GM19395 (cell line): ENCODE results near the gene SH3BP4.
"Not testable (repeated sequence)": the region's sequence is repeated elsewhere in the genome, so short reads cannot be mapped to it uniquely, and the experiment has no call there.

Experiments used
- ATAC-seq: cut with Tn5 transposase; IDR thresholded peaks from one replicate; pipeline ENCODE4 v1.9.1; 2021; ENCODE audit warnings: mild to moderate bottlenecking, moderate library complexity; ENCODE audit not compliant: unreplicated experiment

The SH3BP4 gene

GRCh38 chr2:235052514-235053354 is 100.9 kb downstream of the SH3BP4 start:
- no peak for ATAC-seq

- ATAC-seq = no peak
These were observed 101.8 kb downstream of the SH3BP4 start for GRCh38 chr2:235053651-235054050.

- no peak for ATAC-seq
These were observed 102.7 kb downstream of the SH3BP4 start for GRCh38 chr2:235054475-235054874.

- no peak for ATAC-seq
These were observed 103.1 kb downstream of the SH3BP4 start for GRCh38 chr2:235054919-235055318.

GRCh38 chr2:235055891-235056516 is 104.2 kb downstream of the SH3BP4 start:
- no peak for ATAC-seq

GRCh38 chr2:235056768-235057167 is 105.0 kb downstream of the SH3BP4 start:
- no peak for ATAC-seq

GRCh38 chr2:235057616-235058015 is 105.8 kb downstream of the SH3BP4 start:
- not testable (repeated sequence) for ATAC-seq

GRCh38 chr2:235059161-235059560 is 107.3 kb downstream of the SH3BP4 start:
- ATAC-seq = no peak

- ATAC-seq = no peak
These were observed 109.8 kb downstream of the SH3BP4 start for GRCh38 chr2:235061656-235062055.

GRCh38 chr2:235063471-235063961 is 111.7 kb downstream of the SH3BP4 start:
- no peak for ATAC-seq

GRCh38 chr2:235064976-235065375 is 113.2 kb downstream of the SH3BP4 start:
- ATAC-seq = no peak

- no peak for ATAC-seq
These were observed 114.7 kb downstream of the SH3BP4 start for GRCh38 chr2:235066490-235066889.

- ATAC-seq = no peak
These were observed 115.1 kb downstream of the SH3BP4 start for GRCh38 chr2:235066895-235067294.

- no peak for ATAC-seq
These were observed 116.9 kb downstream of the SH3BP4 start for GRCh38 chr2:235068701-235069100.

- ATAC-seq = no peak
These were observed 118.4 kb downstream of the SH3BP4 start for GRCh38 chr2:235070063-235070706.

GRCh38 chr2:235073868-235074413 is 122.1 kb downstream of the SH3BP4 start:
- no peak for ATAC-seq

- ATAC-seq = no peak
These were observed 125.2 kb downstream of the SH3BP4 start for GRCh38 chr2:235077046-235077445.

GRCh38 chr2:235078182-235078581 is 126.4 kb downstream of the SH3BP4 start:
- no peak for ATAC-seq

GRCh38 chr2:235078914-235079472 is 127.2 kb downstream of the SH3BP4 start:
- no peak for ATAC-seq

- ATAC-seq = no peak
These were observed 128.3 kb downstream of the SH3BP4 start for GRCh38 chr2:235080101-235080500.
